Vagina (tissue), 2 donors: ENCODE results near the gene DYNC2I2.

Experiments
- CTCF ChIP-seq, 3 experiments: fragments of 450-650 bp in 2 of 3; fragments of 200-600 bp in 1 of 3; sonication (generic) in 1 of 3; IDR thresholded peaks; one replicate each; pipeline ENCODE4 v1.5.1; 2017 to 2019; ENCODE audit warnings: antibody characterized with exemption in 3 of 3, mild to moderate bottlenecking in 2 of 3, moderate library complexity in 2 of 3
- POLR2AphosphoS5 ChIP-seq, 2 donors: sonication (generic); formaldehyde crosslinking; IDR thresholded peaks; one replicate each; pipeline ENCODE4 v1.9.0; 2017; ENCODE audit warnings: antibody characterized with exemption in 2 of 2, mild to moderate bottlenecking in 2 of 2, low read depth in 1 of 2; ENCODE audit not compliant: insufficient read depth in 1 of 2

- no peak for TF ChIP-seq CTCF (IDR thresholded peaks at IDR 0.05)
- no peak for TF ChIP-seq POLR2AphosphoS5 (IDR thresholded peaks at IDR 0.05; ENCODE audit: insufficient read depth in 1 of 2, low read depth in 1 of 2)
Measured at GRCh38 chr9:128669786-128670185, 13.1 kb upstream of the DYNC2I2 start.
